Right lobe of liver (tissue), 4 donors: ENCODE results near the gene CACNA1D.

Experiments
- POLR2A ChIP-seq: fragments of 450-650 bp; IDR thresholded peaks from one replicate; pipeline ENCODE4 v1.6.1; 2017; ENCODE audit warnings: antibody characterized with exemption, mild to moderate bottlenecking
- TF ChIP-seq, protein P1 (sequence below), 4 donors: fragments of 200-600 bp in 3 of 4; fragments of 450-650 bp in 1 of 4; IDR thresholded peaks; one replicate each; pipeline versions ENCODE4 v1.5.1 to v1.8.0; 2016 to 2022; ENCODE audit warnings: antibody characterized with exemption in 4 of 4, mild to moderate bottlenecking in 2 of 4
- donor health status: DM: no; HTN: no; CAD: no.
- donor health status: DM: no; HTN: no; CAD: no.
- donor health status: DM: no; HTN: yes; CAD: no.

DNA sequence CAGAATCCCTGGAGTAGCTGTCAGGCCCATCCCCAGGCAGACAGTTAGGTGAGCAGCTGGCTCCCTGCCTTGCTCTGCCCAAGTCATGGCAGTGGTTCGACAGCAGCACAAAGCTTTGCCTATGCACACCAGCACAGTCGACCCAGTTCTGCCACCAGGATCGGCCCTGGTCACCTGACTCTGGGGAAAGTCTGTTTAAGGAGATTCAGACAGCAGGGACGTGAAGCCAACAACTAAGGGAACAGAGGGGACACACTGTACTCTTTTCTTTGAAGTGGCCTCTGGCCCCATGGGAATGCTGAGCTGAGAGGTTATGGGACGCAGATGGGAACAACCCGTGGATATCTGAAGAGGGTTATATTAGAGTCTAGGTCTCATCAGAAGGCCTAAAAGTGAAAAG, 217.0 kb downstream of the CACNA1D start:
- no peak for TF ChIP-seq POLR2A
- TF ChIP-seq, protein P1, sequence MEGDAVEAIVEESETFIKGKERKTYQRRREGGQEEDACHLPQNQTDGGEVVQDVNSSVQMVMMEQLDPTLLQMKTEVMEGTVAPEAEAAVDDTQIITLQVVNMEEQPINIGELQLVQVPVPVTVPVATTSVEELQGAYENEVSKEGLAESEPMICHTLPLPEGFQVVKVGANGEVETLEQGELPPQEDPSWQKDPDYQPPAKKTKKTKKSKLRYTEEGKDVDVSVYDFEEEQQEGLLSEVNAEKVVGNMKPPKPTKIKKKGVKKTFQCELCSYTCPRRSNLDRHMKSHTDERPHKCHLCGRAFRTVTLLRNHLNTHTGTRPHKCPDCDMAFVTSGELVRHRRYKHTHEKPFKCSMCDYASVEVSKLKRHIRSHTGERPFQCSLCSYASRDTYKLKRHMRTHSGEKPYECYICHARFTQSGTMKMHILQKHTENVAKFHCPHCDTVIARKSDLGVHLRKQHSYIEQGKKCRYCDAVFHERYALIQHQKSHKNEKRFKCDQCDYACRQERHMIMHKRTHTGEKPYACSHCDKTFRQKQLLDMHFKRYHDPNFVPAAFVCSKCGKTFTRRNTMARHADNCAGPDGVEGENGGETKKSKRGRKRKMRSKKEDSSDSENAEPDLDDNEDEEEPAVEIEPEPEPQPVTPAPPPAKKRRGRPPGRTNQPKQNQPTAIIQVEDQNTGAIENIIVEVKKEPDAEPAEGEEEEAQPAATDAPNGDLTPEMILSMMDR (IDR thresholded peaks at IDR 0.05), result no peak
